LNCAP (cell line): ENCODE results near the gene TTLL8.

Experiments used
- TF ChIP-seq, protein P1 (sequence below): fragments of 450-650 bp; IDR thresholded peaks from 2 replicates; pipeline ENCODE4 v1.5.1; 2017; ENCODE audit warnings: mild to moderate bottlenecking

TTLL8 gene

GRCh38 chr22:50063589-50064393 lies 5.7 kb upstream of the TTLL8 start:
- TF ChIP-seq, protein P1, sequence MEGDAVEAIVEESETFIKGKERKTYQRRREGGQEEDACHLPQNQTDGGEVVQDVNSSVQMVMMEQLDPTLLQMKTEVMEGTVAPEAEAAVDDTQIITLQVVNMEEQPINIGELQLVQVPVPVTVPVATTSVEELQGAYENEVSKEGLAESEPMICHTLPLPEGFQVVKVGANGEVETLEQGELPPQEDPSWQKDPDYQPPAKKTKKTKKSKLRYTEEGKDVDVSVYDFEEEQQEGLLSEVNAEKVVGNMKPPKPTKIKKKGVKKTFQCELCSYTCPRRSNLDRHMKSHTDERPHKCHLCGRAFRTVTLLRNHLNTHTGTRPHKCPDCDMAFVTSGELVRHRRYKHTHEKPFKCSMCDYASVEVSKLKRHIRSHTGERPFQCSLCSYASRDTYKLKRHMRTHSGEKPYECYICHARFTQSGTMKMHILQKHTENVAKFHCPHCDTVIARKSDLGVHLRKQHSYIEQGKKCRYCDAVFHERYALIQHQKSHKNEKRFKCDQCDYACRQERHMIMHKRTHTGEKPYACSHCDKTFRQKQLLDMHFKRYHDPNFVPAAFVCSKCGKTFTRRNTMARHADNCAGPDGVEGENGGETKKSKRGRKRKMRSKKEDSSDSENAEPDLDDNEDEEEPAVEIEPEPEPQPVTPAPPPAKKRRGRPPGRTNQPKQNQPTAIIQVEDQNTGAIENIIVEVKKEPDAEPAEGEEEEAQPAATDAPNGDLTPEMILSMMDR: no peak

- TF ChIP-seq, protein P1: no peak
Observed at GRCh38 chr22:50062509-50063135, 4.5 kb upstream of the TTLL8 start.

DNA sequence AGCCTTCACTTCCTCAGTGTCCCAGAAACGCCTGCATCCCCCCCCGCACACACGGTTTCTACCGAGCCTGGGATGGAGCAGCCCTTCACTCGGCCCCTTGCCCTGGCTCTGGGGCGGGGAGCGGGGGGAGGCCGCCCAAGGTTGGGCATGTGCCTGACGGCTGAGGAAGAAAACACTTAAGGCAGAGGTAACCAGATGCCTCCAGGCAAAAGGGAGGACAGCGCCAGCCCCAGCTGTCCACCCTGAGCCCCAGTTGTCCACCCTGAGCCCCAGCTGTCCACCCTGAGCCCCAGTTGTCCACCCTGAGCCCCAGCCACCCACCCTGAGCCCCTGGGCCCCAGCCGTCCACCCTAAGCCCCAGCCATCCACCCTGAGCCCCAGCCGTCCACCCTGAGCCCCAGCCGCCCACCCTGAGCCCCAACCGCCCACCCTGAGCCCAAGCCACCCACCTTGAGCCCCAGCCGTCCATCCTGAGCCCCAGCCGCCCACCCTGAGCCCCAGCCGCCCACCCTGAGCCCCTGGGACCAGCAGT lies 3.8 kb upstream of the TTLL8 start:
- TF ChIP-seq, protein P1: no peak

DNA sequence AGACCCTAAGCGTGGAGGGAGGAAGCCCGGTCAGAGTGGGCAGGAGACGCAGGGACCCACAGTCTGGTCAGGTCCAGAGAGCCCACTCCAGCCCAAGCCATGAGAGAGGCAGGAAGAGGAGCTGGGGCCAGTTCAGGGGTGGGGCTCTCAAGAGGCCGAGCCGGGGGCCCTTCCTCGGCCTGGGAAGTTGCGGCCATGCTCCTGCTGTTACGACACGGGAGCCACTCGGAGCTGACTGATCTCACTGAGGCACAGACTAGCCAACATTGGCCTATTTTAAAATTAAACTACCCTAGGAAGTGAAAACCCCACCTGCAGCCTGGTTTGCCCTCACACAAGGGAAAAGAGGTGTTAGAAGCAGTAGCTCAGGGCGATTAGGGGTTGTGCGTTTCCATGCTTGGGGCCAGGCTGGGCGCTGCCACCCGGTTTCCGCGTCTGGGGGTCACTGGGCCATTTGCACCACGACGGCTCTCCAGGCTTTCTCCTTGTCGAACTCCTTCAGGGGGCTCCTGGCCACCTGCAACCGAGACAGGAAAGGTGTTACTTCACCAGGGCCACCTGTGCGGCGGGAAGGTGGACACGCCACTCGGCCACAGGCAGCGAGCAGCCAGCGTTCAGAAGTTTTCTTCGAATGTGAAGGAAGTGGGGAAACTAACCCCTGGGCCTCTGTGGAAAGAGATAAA lies 3.2 kb upstream of the TTLL8 start:
- TF ChIP-seq, protein P1: no peak

GRCh38 chr22:50060441-50061140 lies 2.5 kb upstream of the TTLL8 start:
- TF ChIP-seq, protein P1: no peak

- TF ChIP-seq, protein P1: no peak
Observed at GRCh38 chr22:50059881-50060262, 1.8 kb upstream of the TTLL8 start.
